H9 (cell line): ENCODE measurements around the gene SLC25A19. TPM values are rescaled to one million over a fixed set of nuclear protein-coding genes. Genes with fewer than 3 reads are reported as not detected.

Experiments used
- DNase-seq: peaks from one replicate; pipeline ENCODE4 v3.0.0-alpha.2; 2017
- H2AFZ ChIP-seq: one replicate; pipeline ENCODE4 v1.6.1; 2013; ENCODE audit warnings: mild to moderate bottlenecking, low read length, control low read depth, moderate library complexity
- H2AK5ac ChIP-seq: 2 replicates; pipeline ENCODE4 v1.6.1; 2013; ENCODE audit warnings: low read length, control low read depth, mixed read lengths; ENCODE audit not compliant: insufficient read length
- H2BK120ac ChIP-seq: one replicate; pipeline ENCODE4 v1.6.1; 2013; ENCODE audit warnings: low read depth, mild to moderate bottlenecking, low read length, control low read depth, inconsistent platforms; ENCODE audit not compliant: poor library complexity, severe bottlenecking
- H2BK12ac ChIP-seq: 2 replicates; pipeline ENCODE4 v1.6.1; 2013; ENCODE audit warnings: low read length, control low read depth, mixed read lengths, low read depth; ENCODE audit not compliant: insufficient read length
- H2BK15ac ChIP-seq: 2 replicates; pipeline ENCODE4 v1.6.1; 2013; ENCODE audit warnings: low read depth, low read length, control low read depth
- H2BK20ac ChIP-seq: one replicate; pipeline ENCODE4 v1.6.1; 2013; ENCODE audit warnings: low read depth, mild to moderate bottlenecking, low read length, control low read depth, inconsistent platforms; ENCODE audit not compliant: poor library complexity, severe bottlenecking
- H2BK5ac ChIP-seq: 2 replicates; pipeline ENCODE4 v1.6.1; 2013; ENCODE audit warnings: low read length, control low read depth, mixed read lengths; ENCODE audit not compliant: insufficient read length
- H3K14ac ChIP-seq: 2 replicates; pipeline ENCODE4 v1.6.1; 2013; ENCODE audit warnings: low read length, control low read depth; ENCODE audit not compliant: insufficient read depth
- H3K18ac ChIP-seq: 2 replicates; pipeline ENCODE4 v1.6.1; 2013; ENCODE audit warnings: low read depth, mild to moderate bottlenecking, mixed read lengths, low read length, control low read depth; ENCODE audit not compliant: insufficient read length
- H3K23ac ChIP-seq: 2 replicates; pipeline ENCODE4 v1.6.1; 2013; ENCODE audit warnings: low read length, control low read depth, mixed read lengths, low read depth; ENCODE audit not compliant: insufficient read length
- H3K23me2 ChIP-seq: 2 replicates; pipeline ENCODE4 v1.6.1; 2013; ENCODE audit warnings: low read depth, mild to moderate bottlenecking, mixed read lengths, low read length, control low read depth; ENCODE audit not compliant: insufficient read length, poor library complexity, severe bottlenecking
- H3K27ac ChIP-seq: 2 replicates; pipeline ENCODE4 v1.5.1; 2013; ENCODE audit warnings: low read length, control low read depth, mixed read lengths, low read depth; ENCODE audit not compliant: insufficient read length
- H3K27me3 ChIP-seq: 2 replicates; pipeline ENCODE4 v1.6.1; 2013; ENCODE audit warnings: low read length, control low read depth, inconsistent platforms; ENCODE audit not compliant: insufficient read depth
- H3K4ac ChIP-seq: 2 replicates; pipeline ENCODE4 v1.6.1; 2013; ENCODE audit warnings: low read depth, mild to moderate bottlenecking, control low read depth, inconsistent platforms, low read length, moderate library complexity
- H3K4me1 ChIP-seq: 2 replicates; pipeline ENCODE4 v1.6.1; 2013; ENCODE audit warnings: low read length, control low read depth, inconsistent platforms; ENCODE audit not compliant: insufficient read depth
- H3K4me2 ChIP-seq: 2 replicates; pipeline ENCODE4 v1.6.1; 2013; ENCODE audit warnings: low read length, control low read depth, mixed read lengths; ENCODE audit not compliant: insufficient read length, insufficient read depth
- H3K56ac ChIP-seq: 2 replicates; pipeline ENCODE4 v1.6.1; 2013; ENCODE audit warnings: low read depth, mild to moderate bottlenecking, mixed read lengths, low read length, control low read depth; ENCODE audit not compliant: insufficient read length
- H3K79me1 ChIP-seq: 2 replicates; pipeline ENCODE4 v1.6.1; 2013; ENCODE audit warnings: low read depth, mild to moderate bottlenecking, moderate library complexity, low read length, control low read depth, inconsistent platforms; ENCODE audit not compliant: insufficient read depth, poor library complexity, severe bottlenecking
- H3K79me2 ChIP-seq: 2 replicates; pipeline ENCODE4 v1.6.1; 2013; ENCODE audit warnings: low read length, control low read depth, inconsistent platforms; ENCODE audit not compliant: insufficient read depth
- H3K9ac ChIP-seq: 2 replicates; pipeline ENCODE4 v1.6.1; 2013; ENCODE audit warnings: low read length, control low read depth, mixed read lengths; ENCODE audit not compliant: insufficient read length; ENCODE audit errors: extremely low read depth
- H3K9me3 ChIP-seq: one replicate; pipeline ENCODE4 v1.6.1; 2013; ENCODE audit warnings: low read depth, low read length, inconsistent platforms; ENCODE audit not compliant: control insufficient read depth
- H3T11ph ChIP-seq: one replicate; pipeline ENCODE4 v1.6.1; 2013; ENCODE audit warnings: mild to moderate bottlenecking, low read length, control low read depth, inconsistent platforms
- H4K20me1 ChIP-seq: one replicate; pipeline ENCODE4 v1.6.1; 2013; ENCODE audit not compliant: control insufficient read depth, insufficient read length, insufficient read depth
- H4K5ac ChIP-seq: 2 replicates; pipeline ENCODE4 v1.6.1; 2013; ENCODE audit warnings: low read depth, mild to moderate bottlenecking, mixed read lengths, low read length, control low read depth; ENCODE audit not compliant: insufficient read length
- H4K8ac ChIP-seq: replicated peaks from 2 replicates; pipeline ENCODE4 v1.6.1; 2013; ENCODE audit warnings: low read length, control low read depth, mixed read lengths, low read depth; ENCODE audit not compliant: insufficient read length
- H4K91ac ChIP-seq: 2 replicates; pipeline ENCODE4 v1.6.1; 2013; ENCODE audit warnings: low read depth, mild to moderate bottlenecking, moderate library complexity, mixed read lengths, low read length, control low read depth; ENCODE audit not compliant: insufficient read length
- H3K27ac Mint-ChIP-seq, 3 experiments: 2 replicates in 2 of 3; 3 replicates in 1 of 3; pipeline ENCODE4 v1.8.0; 2020 to 2021; ENCODE audit warnings: mixed read lengths in 3 of 3, mild to moderate bottlenecking in 1 of 3, moderate library complexity in 1 of 3
- H3K27me3 Mint-ChIP-seq: 2 replicates; pipeline ENCODE4 v1.8.0; 2021; ENCODE audit warnings: low read depth, mild to moderate bottlenecking, moderate library complexity, mixed read lengths
- H3K36me3 Mint-ChIP-seq, 3 experiments: 2 replicates in 2 of 3; 3 replicates in 1 of 3; pipeline ENCODE4 v1.8.0; 2020 to 2021; ENCODE audit warnings: low read depth in 3 of 3, mixed read lengths in 3 of 3; ENCODE audit not compliant: insufficient read depth in 1 of 3
- H3K4me1 Mint-ChIP-seq, 2 experiments: 2 replicates each; pipeline ENCODE4 v1.8.0; 2020; ENCODE audit warnings: mixed read lengths in 2 of 2
- H3K4me3 Mint-ChIP-seq, 2 experiments: 2 replicates in 1 of 2; 3 replicates in 1 of 2; pipeline ENCODE4 v1.8.0; 2020 to 2021; ENCODE audit warnings: mild to moderate bottlenecking in 2 of 2, mixed read lengths in 2 of 2, moderate library complexity in 1 of 2
- H3K9me3 Mint-ChIP-seq, 2 experiments: 2 replicates in 1 of 2; 3 replicates in 1 of 2; pipeline ENCODE4 v1.8.0; 2020; ENCODE audit warnings: mild to moderate bottlenecking in 2 of 2, mixed read lengths in 2 of 2, moderate library complexity in 1 of 2
- WGBS: extraction: QIAGEN DNeasy Blood & Tissue Kit; methylation state at CpG from one replicate; pipeline ENCODE4 v1.1.7; 2013; ENCODE audit warnings: missing lambda C conversion rate, low lambda C conversion rate, mixed read lengths; ENCODE audit not compliant: insufficient read length; ENCODE audit errors: extremely low coverage; 5-methylcytosine and 5-hydroxymethylcytosine counted together
- total RNA-seq: library from RNA; stranded (reverse); gene quantifications from 2 replicates; pipeline ENCODE4 v1.2.1, GENCODE V29; 2021
- TF ChIP-seq, protein P1 (sequence below): fragments of 200-600 bp; sonication (generic); conservative IDR thresholded peaks from 3 replicates; pipeline ENCODE4 v1.8.0; 2021; ENCODE audit warnings: antibody characterized with exemption, mild to moderate bottlenecking

SLC25A19 gene
- total RNA-seq, 1 experiment from 2014 or later = 24.2 TPM

- no peak overlapping the region for H3K9ac ChIP-seq
- no peak overlapping the region for H2AFZ ChIP-seq
- H3K23me2 ChIP-seq = peaks cover 4% of the 10 kb centered on the region
- H2BK20ac ChIP-seq = no peak overlapping the region
- no peak overlapping the region for H2BK12ac ChIP-seq
- Mint-ChIP-seq H3K27ac (no peak overlapping the region), H3K4me3 (peak overlapping the region; percentile 99), H3K27me3 (no peaks in the 10 kb centered on the region), H3K36me3 (peaks cover 8 to 54% (median 50%) of the 10 kb centered on the region in 3 experiments; a peak in 6 of 7 replicates), H3K4me1 (peaks cover 30 to 32% of the 10 kb centered on the region in 2 experiments), H3K9me3 (no peaks in the 10 kb centered on the region)
- no peak overlapping the region for H2AK5ac ChIP-seq
- peaks cover 18% of the 10 kb centered on the region for H3K79me2 ChIP-seq
- TF ChIP-seq, protein P1, sequence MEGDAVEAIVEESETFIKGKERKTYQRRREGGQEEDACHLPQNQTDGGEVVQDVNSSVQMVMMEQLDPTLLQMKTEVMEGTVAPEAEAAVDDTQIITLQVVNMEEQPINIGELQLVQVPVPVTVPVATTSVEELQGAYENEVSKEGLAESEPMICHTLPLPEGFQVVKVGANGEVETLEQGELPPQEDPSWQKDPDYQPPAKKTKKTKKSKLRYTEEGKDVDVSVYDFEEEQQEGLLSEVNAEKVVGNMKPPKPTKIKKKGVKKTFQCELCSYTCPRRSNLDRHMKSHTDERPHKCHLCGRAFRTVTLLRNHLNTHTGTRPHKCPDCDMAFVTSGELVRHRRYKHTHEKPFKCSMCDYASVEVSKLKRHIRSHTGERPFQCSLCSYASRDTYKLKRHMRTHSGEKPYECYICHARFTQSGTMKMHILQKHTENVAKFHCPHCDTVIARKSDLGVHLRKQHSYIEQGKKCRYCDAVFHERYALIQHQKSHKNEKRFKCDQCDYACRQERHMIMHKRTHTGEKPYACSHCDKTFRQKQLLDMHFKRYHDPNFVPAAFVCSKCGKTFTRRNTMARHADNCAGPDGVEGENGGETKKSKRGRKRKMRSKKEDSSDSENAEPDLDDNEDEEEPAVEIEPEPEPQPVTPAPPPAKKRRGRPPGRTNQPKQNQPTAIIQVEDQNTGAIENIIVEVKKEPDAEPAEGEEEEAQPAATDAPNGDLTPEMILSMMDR = no peak; the same call in 2 of the 3 replicates
- H3T11ph ChIP-seq = no peak overlapping the region
- H4K91ac ChIP-seq = no peak overlapping the region
- peaks cover 4% of the 10 kb centered on the region for H3K4me1 ChIP-seq
- H4K5ac ChIP-seq = no peak overlapping the region
- no peak overlapping the region for H3K4ac ChIP-seq
- no peak overlapping the region for H3K14ac ChIP-seq
- no peaks in the 10 kb centered on the region for H3K9me3 ChIP-seq
- no peak overlapping the region for H3K23ac ChIP-seq
- peaks cover 4% of the 10 kb centered on the region for H3K79me1 ChIP-seq
- peak overlapping the region; percentile 81 for H3K4me2 ChIP-seq
- H2BK5ac ChIP-seq = no peak overlapping the region
- no peak overlapping the region for H3K27ac ChIP-seq
- H3K27me3 ChIP-seq = no peaks in the 10 kb centered on the region
- no peak overlapping the region for H3K18ac ChIP-seq
- H2BK120ac ChIP-seq = no peak overlapping the region
- DNase-seq = no peak
- no peak overlapping the region for H4K8ac ChIP-seq
- H4K20me1 ChIP-seq = no peaks in the 10 kb centered on the region
- WGBS = no CpG with 5 or more reads among the region's 4 CpGs
- no peak overlapping the region for H2BK15ac ChIP-seq
- H3K56ac ChIP-seq = no peak overlapping the region
Observed at GRCh38 chr17:75263055-75263454, 26.2 kb downstream of the SLC25A19 start.
